Trophoblast cell (in vitro differentiated cells and primary cell): ENCODE measurements around the gene ATXN7.

Experiments used
- DNase-seq, 2 donors: peaks; one replicate each; pipeline ENCODE4 v3.0.0-alpha.2; 2016
- H2AFZ ChIP-seq: 2 replicates; pipeline ENCODE4 v1.6.1; 2013; ENCODE audit warnings: low read length, moderate library complexity, mild to moderate bottlenecking; ENCODE audit not compliant: insufficient read depth, poor library complexity
- H2AK5ac ChIP-seq: 2 replicates; pipeline ENCODE4 v1.6.1; 2013; ENCODE audit warnings: mild to moderate bottlenecking, low read length
- H2BK120ac ChIP-seq: 2 replicates; pipeline ENCODE4 v1.6.1; 2013; ENCODE audit warnings: low read length, mild to moderate bottlenecking, moderate library complexity; ENCODE audit not compliant: insufficient read depth, poor library complexity
- H2BK12ac ChIP-seq: 2 replicates; pipeline ENCODE4 v1.6.1; 2013; ENCODE audit warnings: mild to moderate bottlenecking, low read length, moderate library complexity
- H2BK5ac ChIP-seq: 2 replicates; pipeline ENCODE4 v1.6.1; 2013; ENCODE audit warnings: low read length, low read depth, moderate library complexity, mild to moderate bottlenecking; ENCODE audit not compliant: poor library complexity
- H3K14ac ChIP-seq: 2 replicates; pipeline ENCODE4 v1.6.1; 2013; ENCODE audit warnings: mild to moderate bottlenecking, low read length
- H3K18ac ChIP-seq: 2 replicates; pipeline ENCODE4 v1.6.1; 2013; ENCODE audit warnings: mild to moderate bottlenecking, low read length
- H3K23ac ChIP-seq: 2 replicates; pipeline ENCODE4 v1.6.1; 2013; ENCODE audit warnings: low read length
- H3K27ac ChIP-seq: 2 replicates; pipeline ENCODE4 v1.5.1; 2013; ENCODE audit warnings: low read depth, mild to moderate bottlenecking, inconsistent platforms, low read length, moderate library complexity
- H3K27me3 ChIP-seq: 2 replicates; pipeline ENCODE4 v1.6.1; 2013; ENCODE audit warnings: inconsistent platforms, mild to moderate bottlenecking, low read length, moderate library complexity; ENCODE audit not compliant: insufficient read depth
- H3K36me3 ChIP-seq, 2 experiments: 1 replicate in 1 of 2; 2 replicates in 1 of 2; pipeline ENCODE4 v1.6.1; 2013; ENCODE audit warnings: low read length in 2 of 2, mild to moderate bottlenecking in 2 of 2, moderate library complexity in 1 of 2; ENCODE audit not compliant: insufficient read depth in 2 of 2, control insufficient read depth in 1 of 2
- H3K4ac ChIP-seq: 2 replicates; pipeline ENCODE4 v1.6.1; 2013; ENCODE audit warnings: low read depth, mild to moderate bottlenecking, low read length, moderate library complexity
- H3K4me1 ChIP-seq, 2 experiments: 1 replicate in 1 of 2; 2 replicates in 1 of 2; pipeline ENCODE4 v1.6.1; 2013; ENCODE audit warnings: low read length in 2 of 2, mild to moderate bottlenecking in 2 of 2, moderate library complexity in 1 of 2; ENCODE audit not compliant: insufficient read depth in 2 of 2, control insufficient read depth in 1 of 2
- H3K4me2 ChIP-seq: 2 replicates; pipeline ENCODE4 v1.6.1; 2013; ENCODE audit warnings: inconsistent platforms, mild to moderate bottlenecking, low read length, moderate library complexity
- H3K4me3 ChIP-seq: 2 replicates; pipeline ENCODE4 v1.5.1; 2013; ENCODE audit warnings: mild to moderate bottlenecking, low read depth, low read length, inconsistent platforms
- H3K79me1 ChIP-seq: one replicate; pipeline ENCODE4 v1.6.1; 2013; ENCODE audit warnings: low read length
- H3K79me2 ChIP-seq: 2 replicates; pipeline ENCODE4 v1.6.1; 2013; ENCODE audit warnings: low read length, mild to moderate bottlenecking; ENCODE audit not compliant: control insufficient read depth, insufficient read depth, poor library complexity
- H3K9ac ChIP-seq: 2 replicates; pipeline ENCODE4 v1.6.1; 2013; ENCODE audit warnings: mild to moderate bottlenecking, low read length
- H3K9me3 ChIP-seq: 2 replicates; pipeline ENCODE4 v1.6.1; 2013; ENCODE audit warnings: low read depth, mild to moderate bottlenecking, control low read depth, inconsistent platforms, low read length; ENCODE audit not compliant: insufficient read depth
- H4K12ac ChIP-seq: 2 replicates; pipeline ENCODE4 v1.6.1; 2013; ENCODE audit warnings: low read depth, mild to moderate bottlenecking, low read length, moderate library complexity
- H4K8ac ChIP-seq: 2 replicates; pipeline ENCODE4 v1.6.1; 2013; ENCODE audit warnings: low read depth, mild to moderate bottlenecking, low read length, moderate library complexity
- H4K91ac ChIP-seq: one replicate; pipeline ENCODE4 v1.6.1; 2013; ENCODE audit warnings: low read depth, mild to moderate bottlenecking, low read length, moderate library complexity
- WGBS: extraction: QIAGEN DNeasy Blood & Tissue Kit; methylation state at CpG from one replicate; pipeline ENCODE4 v1.1.7; 2013; ENCODE audit warnings: missing lambda C conversion rate; ENCODE audit not compliant: insufficient read length, insufficient coverage; ENCODE audit errors: extremely low coverage; 5-methylcytosine and 5-hydroxymethylcytosine counted together

Gene ATXN7

DNA sequence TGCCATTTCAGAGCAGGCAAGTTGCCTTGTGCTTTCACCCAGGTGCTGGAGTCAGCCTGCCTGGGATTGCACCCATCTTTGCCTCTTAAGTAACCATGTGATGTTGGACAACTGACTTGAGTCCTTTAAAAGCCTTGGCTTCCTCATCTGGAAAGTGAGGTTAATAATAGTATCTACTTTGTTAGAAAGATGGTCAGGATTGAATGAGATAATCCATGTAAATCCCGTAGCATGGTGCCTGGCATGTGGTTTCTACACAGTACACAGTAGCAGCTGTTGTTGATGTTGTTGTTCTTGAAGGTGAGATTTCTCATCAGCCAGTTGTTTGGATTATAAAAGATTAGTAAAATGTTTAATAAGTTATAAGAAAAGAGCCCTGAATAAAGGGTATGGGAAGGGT, 110.8 kb downstream of the ATXN7 start:
- no peak overlapping the region for H3K27ac ChIP-seq
- peaks cover 2 to 4% of the 10 kb centered on the region in 2 experiments for H3K36me3 ChIP-seq
- no peak overlapping the region for H3K9ac ChIP-seq
- no peak overlapping the region for H3K4me2 ChIP-seq
- peaks cover 2% of the 10 kb centered on the region for H3K79me1 ChIP-seq
- no CpG with 5 or more reads among the region's 1 CpG for WGBS
- no peak overlapping the region for H4K91ac ChIP-seq
- peaks cover 9 to 12% of the 10 kb centered on the region in 2 experiments for H3K4me1 ChIP-seq
- no peak overlapping the region for H2BK12ac ChIP-seq
- H3K4ac ChIP-seq, result no peak overlapping the region
- no peak overlapping the region for H2AK5ac ChIP-seq
- no peak overlapping the region for H2BK5ac ChIP-seq
- no peak overlapping the region for H4K8ac ChIP-seq
- no peak overlapping the region for H2BK120ac ChIP-seq
- no peaks in the 10 kb centered on the region for H3K79me2 ChIP-seq
- no peak for DNase-seq
- H3K4me3 ChIP-seq, result no peak overlapping the region
- no peak overlapping the region for H4K12ac ChIP-seq
- no peaks in the 10 kb centered on the region for H3K9me3 ChIP-seq
- H3K14ac ChIP-seq, result no peak overlapping the region
- no peak overlapping the region for H2AFZ ChIP-seq
- peak overlapping the region; percentile 67 for H3K23ac ChIP-seq
- H3K18ac ChIP-seq, result no peak overlapping the region
- no peaks in the 10 kb centered on the region for H3K27me3 ChIP-seq

DNA sequence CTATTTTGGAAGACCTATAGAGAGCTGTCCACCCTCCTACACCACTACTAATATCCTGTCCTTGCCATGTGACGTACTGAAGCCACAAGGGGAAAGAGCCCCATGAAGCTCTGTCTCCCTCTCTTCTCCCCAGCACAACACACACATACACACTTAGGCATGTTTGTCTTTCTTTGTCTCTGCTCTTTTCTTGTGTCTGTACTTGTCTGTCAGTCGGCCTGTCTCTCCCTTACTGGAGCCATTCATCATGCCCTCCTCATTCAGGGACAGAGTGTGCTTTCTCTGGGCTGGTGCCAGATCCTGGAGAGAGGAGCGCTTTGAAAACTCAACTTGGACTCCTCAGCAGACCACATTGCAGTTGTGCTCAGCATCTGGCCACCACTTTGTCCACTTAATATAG, 112.1 kb downstream of the ATXN7 start:
- no peak for DNase-seq
- H3K9ac ChIP-seq, result no peak overlapping the region
- H3K36me3 ChIP-seq, result peaks cover 3 to 12% of the 10 kb centered on the region in 2 experiments
- H4K8ac ChIP-seq, result no peak overlapping the region
- H4K12ac ChIP-seq, result no peak overlapping the region
- H3K27me3 ChIP-seq, result no peaks in the 10 kb centered on the region
- H2AFZ ChIP-seq, result no peak overlapping the region
- no peak overlapping the region for H2BK12ac ChIP-seq
- no peak overlapping the region for H3K18ac ChIP-seq
- no peak overlapping the region for H3K4me3 ChIP-seq
- no peak overlapping the region for H2BK120ac ChIP-seq
- no peak overlapping the region for H2AK5ac ChIP-seq
- H3K14ac ChIP-seq, result no peak overlapping the region
- H3K23ac ChIP-seq, result no peak overlapping the region
- no peak overlapping the region for H3K27ac ChIP-seq
- no peaks in the 10 kb centered on the region for H3K9me3 ChIP-seq
- no peak overlapping the region for H3K4ac ChIP-seq
- no peaks in the 10 kb centered on the region for H3K79me2 ChIP-seq
- peaks cover 7 to 10% of the 10 kb centered on the region in 2 experiments for H3K4me1 ChIP-seq
- H2BK5ac ChIP-seq, result no peak overlapping the region
- H3K79me1 ChIP-seq, result peaks cover 2% of the 10 kb centered on the region
- whole genome bisulfite sequencing, result no CpG with 5 or more reads among the region's 3 CpGs
- H3K4me2 ChIP-seq, result no peak overlapping the region
- no peak overlapping the region for H4K91ac ChIP-seq

DNA sequence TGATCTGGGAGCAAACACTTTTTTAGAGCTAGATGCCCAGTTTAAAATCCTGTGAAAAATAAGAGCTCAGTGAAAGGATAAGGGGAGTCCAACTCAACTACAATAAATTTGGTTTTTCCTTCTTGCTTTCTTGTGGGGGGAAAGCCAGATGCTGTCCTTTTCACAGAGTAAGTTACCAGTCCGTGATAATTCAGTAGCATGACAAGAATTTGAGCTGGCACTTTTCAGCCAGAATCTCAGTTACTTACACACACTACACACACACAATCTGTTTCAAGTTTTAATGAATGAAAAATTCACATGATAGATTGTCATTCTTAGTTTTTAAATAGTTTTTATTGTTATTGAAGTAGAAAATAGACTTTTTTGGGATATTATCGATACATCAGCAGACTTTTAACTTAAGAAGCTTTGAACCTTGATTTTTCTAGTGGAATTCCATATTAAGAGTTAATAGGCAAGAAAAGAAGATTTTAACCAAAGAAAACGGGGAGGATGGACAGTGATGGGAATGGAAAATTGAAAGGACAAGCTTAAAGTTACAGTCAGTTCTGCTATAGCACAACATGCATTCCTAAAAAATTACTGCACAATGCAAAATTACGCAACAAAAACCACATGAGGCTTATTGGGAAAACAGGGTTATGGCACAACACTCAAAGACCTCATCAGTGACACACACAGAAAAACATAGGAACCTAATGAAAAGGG, 112.6 kb downstream of the ATXN7 start:
- Histone ChIP-seq H3K23ac (no peak overlapping the region), H3K4ac (no peak overlapping the region), H4K8ac (no peak overlapping the region), H3K9me3 (no peaks in the 10 kb centered on the region), H2BK12ac (no peak overlapping the region), H3K36me3 (peaks cover 7 to 17% of the 10 kb centered on the region in 2 experiments), H3K4me3 (no peak overlapping the region), H4K91ac (no peak overlapping the region), H2AK5ac (no peak overlapping the region), H3K4me1 (peaks cover 4 to 6% of the 10 kb centered on the region in 2 experiments), H3K18ac (no peak overlapping the region), H4K12ac (no peak overlapping the region), H3K4me2 (no peak overlapping the region), H3K27ac (no peak overlapping the region), H2BK5ac (no peak overlapping the region), H2AFZ (no peak overlapping the region), H3K14ac (no peak overlapping the region), H3K9ac (no peak overlapping the region), H3K79me1 (peaks cover 2% of the 10 kb centered on the region), H3K27me3 (no peaks in the 10 kb centered on the region), H2BK120ac (no peak overlapping the region), H3K79me2 (no peaks in the 10 kb centered on the region)
- DNase-seq, result peak; percentile 57 to 95
- WGBS, result no CpG with 5 or more reads among the region's 4 CpGs

DNA sequence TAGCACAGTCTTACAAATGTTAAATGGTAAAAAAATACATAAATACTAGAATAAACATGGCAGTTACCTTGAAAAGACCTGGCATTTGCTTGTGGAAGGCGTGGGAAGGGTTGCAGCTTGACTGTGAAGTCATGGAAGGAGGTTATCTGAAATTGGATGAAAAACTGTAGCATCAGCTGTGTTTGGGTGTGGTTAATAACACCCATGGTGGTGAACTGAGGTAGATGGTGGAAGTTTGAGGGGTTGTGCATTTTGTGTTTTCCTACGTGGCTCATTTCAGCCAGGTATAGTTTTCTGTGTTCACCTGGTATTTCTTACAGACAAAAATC, 113.2 kb downstream of the ATXN7 start:
- Histone ChIP-seq H3K4me2 (no peak overlapping the region), H3K14ac (no peak overlapping the region)
- no CpG with 5 or more reads among the region's 2 CpGs for WGBS

More for the DNA sequence above, 113.2 kb downstream of the ATXN7 start:
- H3K4me1 ChIP-seq, result peaks cover 4 to 6% of the 10 kb centered on the region in 2 experiments
- no peaks in the 10 kb centered on the region for H3K27me3 ChIP-seq
- H3K18ac ChIP-seq, result no peak overlapping the region
- H3K9ac ChIP-seq, result no peak overlapping the region
- no peak overlapping the region for H3K27ac ChIP-seq
- no peak overlapping the region for H2BK12ac ChIP-seq
- no peak overlapping the region for H2BK5ac ChIP-seq
- H3K79me1 ChIP-seq, result peaks cover 2% of the 10 kb centered on the region
- no peak overlapping the region for H2AFZ ChIP-seq
- H3K9me3 ChIP-seq, result no peaks in the 10 kb centered on the region
- H4K91ac ChIP-seq, result no peak overlapping the region
- no peak overlapping the region for H3K4ac ChIP-seq
- no peak overlapping the region for H3K4me3 ChIP-seq
- no peak overlapping the region for H3K23ac ChIP-seq
- no peak for DNase-seq
- H2AK5ac ChIP-seq, result no peak overlapping the region
- H4K8ac ChIP-seq, result no peak overlapping the region
- no peak overlapping the region for H4K12ac ChIP-seq
- no peaks in the 10 kb centered on the region for H3K79me2 ChIP-seq
- no peak overlapping the region for H2BK120ac ChIP-seq
- peaks cover 7 to 17% of the 10 kb centered on the region in 2 experiments for H3K36me3 ChIP-seq
